Effector memory CD8-positive, alpha-beta T cell (primary cell): ENCODE data around the gene IQCH.
A peak's percentile ranks its signal among the peaks of the same experiment; 100 is the strongest.
"Not testable (repeated sequence)": the region's sequence is repeated elsewhere in the genome, so short reads cannot be mapped to it uniquely, and the experiment has no call there.

Experiments used
- ATAC-seq: fragments of 150-1000 bp; cut with Tn5 transposase; replicated peaks from 2 replicates; pipeline ENCODE4 v1.10.0; 2021; ENCODE audit warnings: mild to moderate bottlenecking, moderate library complexity
- DNase-seq, 3 experiments: peaks; one replicate each; pipeline ENCODE4 v3.0.0; 2021
- H3K27ac Mint-ChIP-seq, 2 donors: one replicate each; pipeline ENCODE4 v1.8.0; 2022; ENCODE audit warnings: mild to moderate bottlenecking in 2 of 2, mixed read lengths in 2 of 2, moderate library complexity in 2 of 2
- H3K27me3 Mint-ChIP-seq, 2 donors: one replicate each; pipeline ENCODE4 v1.8.0; 2022; ENCODE audit warnings: mixed read lengths in 2 of 2
- H3K36me3 Mint-ChIP-seq: one replicate; pipeline ENCODE4 v1.8.0; 2022; ENCODE audit warnings: mild to moderate bottlenecking, moderate library complexity, mixed read lengths; ENCODE audit not compliant: insufficient read depth
- H3K4me1 Mint-ChIP-seq, 2 donors: one replicate each; pipeline ENCODE4 v1.8.0; 2022; ENCODE audit warnings: low read depth in 2 of 2, mixed read lengths in 2 of 2
- H3K4me3 Mint-ChIP-seq, 2 donors: one replicate each; pipeline ENCODE4 v1.8.0; 2022; ENCODE audit warnings: mild to moderate bottlenecking in 2 of 2, mixed read lengths in 2 of 2, moderate library complexity in 2 of 2
- H3K9me3 Mint-ChIP-seq, 2 donors: one replicate each; pipeline ENCODE4 v1.8.0; 2022; ENCODE audit warnings: mixed read lengths in 2 of 2

The IQCH gene

GRCh38 chr15:67448372-67448771, 193.8 kb downstream of the IQCH start:
- not testable (repeated sequence) for H3K9me3 Mint-ChIP-seq, H3K27ac Mint-ChIP-seq, H3K4me3 Mint-ChIP-seq, H3K4me1 Mint-ChIP-seq, DNase-seq, H3K27me3 Mint-ChIP-seq, ATAC-seq, H3K36me3 Mint-ChIP-seq

- not testable (repeated sequence) for H3K36me3 Mint-ChIP-seq, ATAC-seq, H3K27me3 Mint-ChIP-seq, H3K27ac Mint-ChIP-seq, H3K4me1 Mint-ChIP-seq, DNase-seq, H3K4me3 Mint-ChIP-seq, H3K9me3 Mint-ChIP-seq
Measured at GRCh38 chr15:67453703-67454102, 199.1 kb downstream of the IQCH start.

GRCh38 chr15:67456677-67457529, 202.3 kb downstream of the IQCH start:
- peak; percentile 80 to 82 (median 81) for DNase-seq
- peaks cover 5% of the 10 kb centered on the region for H3K36me3 Mint-ChIP-seq
- no peak overlapping the region for H3K4me3 Mint-ChIP-seq
- H3K9me3 Mint-ChIP-seq = no peaks in the 10 kb centered on the region
- H3K4me1 Mint-ChIP-seq = no peaks in the 10 kb centered on the region
- peak; percentile 93 for ATAC-seq
- H3K27ac Mint-ChIP-seq = no peak overlapping the region
- no peaks in the 10 kb centered on the region for H3K27me3 Mint-ChIP-seq

GRCh38 chr15:67458331-67459029, 203.9 kb downstream of the IQCH start:
- no peaks in the 10 kb centered on the region for H3K4me1 Mint-ChIP-seq
- no peaks in the 10 kb centered on the region for H3K9me3 Mint-ChIP-seq
- DNase-seq (no peak), ATAC-seq (no peak)
- H3K27ac Mint-ChIP-seq = peak overlapping the region in 1 of 2 donors; percentile 16
- H3K36me3 Mint-ChIP-seq = peaks cover 5% of the 10 kb centered on the region
- no peak overlapping the region for H3K4me3 Mint-ChIP-seq
- no peaks in the 10 kb centered on the region for H3K27me3 Mint-ChIP-seq

GRCh38 chr15:67460521-67460920, 205.9 kb downstream of the IQCH start:
- H3K9me3 Mint-ChIP-seq = no peaks in the 10 kb centered on the region
- ATAC-seq (no peak), DNase-seq (no peak)
- H3K36me3 Mint-ChIP-seq = peaks cover 5% of the 10 kb centered on the region
- no peak overlapping the region for H3K4me3 Mint-ChIP-seq
- peak overlapping the region in 1 of 2 donors; percentile 78 for H3K27ac Mint-ChIP-seq
- no peaks in the 10 kb centered on the region for H3K4me1 Mint-ChIP-seq
- H3K27me3 Mint-ChIP-seq = no peaks in the 10 kb centered on the region

GRCh38 chr15:67461735-67462134, 207.1 kb downstream of the IQCH start:
- H3K27ac Mint-ChIP-seq = no peak overlapping the region
- ATAC-seq (no peak), DNase-seq (no peak)
- no peaks in the 10 kb centered on the region for H3K4me1 Mint-ChIP-seq
- H3K9me3 Mint-ChIP-seq = no peaks in the 10 kb centered on the region
- no peak overlapping the region for H3K4me3 Mint-ChIP-seq
- peaks cover 4% of the 10 kb centered on the region for H3K36me3 Mint-ChIP-seq
- H3K27me3 Mint-ChIP-seq = no peaks in the 10 kb centered on the region

- no peaks in the 10 kb centered on the region for H3K9me3 Mint-ChIP-seq
- no peak for DNase-seq
- no peaks in the 10 kb centered on the region for H3K4me1 Mint-ChIP-seq
- no peak for ATAC-seq
- no peaks in the 10 kb centered on the region for H3K27me3 Mint-ChIP-seq
- H3K36me3 Mint-ChIP-seq = no peaks in the 10 kb centered on the region
- H3K4me3 Mint-ChIP-seq = no peak overlapping the region
- no peak overlapping the region for H3K27ac Mint-ChIP-seq
Measured at GRCh38 chr15:67462875-67463274, 208.3 kb downstream of the IQCH start.

GRCh38 chr15:67463488-67463887, 208.9 kb downstream of the IQCH start:
- Mint-ChIP-seq H3K9me3 (no peaks in the 10 kb centered on the region), H3K4me1 (no peaks in the 10 kb centered on the region), H3K27ac (no peak overlapping the region), H3K36me3 (no peaks in the 10 kb centered on the region), H3K27me3 (no peaks in the 10 kb centered on the region), H3K4me3 (no peak overlapping the region)
- DNase-seq (no peak), ATAC-seq (no peak)

GRCh38 chr15:67465196-67465952, 210.8 kb downstream of the IQCH start:
- no peaks in the 10 kb centered on the region for H3K9me3 Mint-ChIP-seq
- H3K4me3 Mint-ChIP-seq = no peak overlapping the region
- no peaks in the 10 kb centered on the region for H3K36me3 Mint-ChIP-seq
- ATAC-seq = no peak
- H3K27ac Mint-ChIP-seq = no peak overlapping the region
- no peaks in the 10 kb centered on the region for H3K27me3 Mint-ChIP-seq
- no peak for DNase-seq
- no peaks in the 10 kb centered on the region for H3K4me1 Mint-ChIP-seq

- Mint-ChIP-seq H3K4me1 (no peaks in the 10 kb centered on the region), H3K36me3 (peaks cover 3% of the 10 kb centered on the region), H3K27ac (no peak overlapping the region), H3K9me3 (no peaks in the 10 kb centered on the region), H3K27me3 (no peaks in the 10 kb centered on the region), H3K4me3 (no peak overlapping the region)
- ATAC-seq (no peak), DNase-seq (no peak)
Measured at GRCh38 chr15:67468416-67468815, 213.8 kb downstream of the IQCH start.

- Mint-ChIP-seq H3K9me3 (no peaks in the 10 kb centered on the region), H3K27ac (no peak overlapping the region), H3K36me3 (peaks cover 7% of the 10 kb centered on the region), H3K27me3 (no peaks in the 10 kb centered on the region), H3K4me3 (no peak overlapping the region), H3K4me1 (no peaks in the 10 kb centered on the region)
- no peak for ATAC-seq
- DNase-seq = no peak
Measured at GRCh38 chr15:67469680-67470079, 215.1 kb downstream of the IQCH start.

- Mint-ChIP-seq H3K27ac (no peak overlapping the region), H3K9me3 (no peaks in the 10 kb centered on the region), H3K36me3 (peaks cover 7% of the 10 kb centered on the region), H3K27me3 (no peaks in the 10 kb centered on the region), H3K4me3 (no peak overlapping the region), H3K4me1 (no peaks in the 10 kb centered on the region)
- ATAC-seq (no peak), DNase-seq (no peak)
Measured at GRCh38 chr15:67472957-67473356, 218.4 kb downstream of the IQCH start.

GRCh38 chr15:67474405-67475110, 220.0 kb downstream of the IQCH start:
- no peaks in the 10 kb centered on the region for H3K9me3 Mint-ChIP-seq
- H3K27me3 Mint-ChIP-seq = no peaks in the 10 kb centered on the region
- no peak overlapping the region for H3K27ac Mint-ChIP-seq
- ATAC-seq (no peak), DNase-seq (no peak)
- H3K4me1 Mint-ChIP-seq = no peaks in the 10 kb centered on the region
- H3K4me3 Mint-ChIP-seq = no peak overlapping the region
- H3K36me3 Mint-ChIP-seq = peaks cover 7% of the 10 kb centered on the region
